NCI-H345 (cell line): ENCODE results near the gene TINCR.
"Not testable (repeated sequence)": the region's sequence is repeated elsewhere in the genome, so short reads cannot be mapped to it uniquely, and the experiment has no call there.

Experiments used
- DNase-seq: peaks from one replicate; lab custom pipeline; 2025; lab: John Stamatoyannopoulos, UW

Gene TINCR

DNA sequence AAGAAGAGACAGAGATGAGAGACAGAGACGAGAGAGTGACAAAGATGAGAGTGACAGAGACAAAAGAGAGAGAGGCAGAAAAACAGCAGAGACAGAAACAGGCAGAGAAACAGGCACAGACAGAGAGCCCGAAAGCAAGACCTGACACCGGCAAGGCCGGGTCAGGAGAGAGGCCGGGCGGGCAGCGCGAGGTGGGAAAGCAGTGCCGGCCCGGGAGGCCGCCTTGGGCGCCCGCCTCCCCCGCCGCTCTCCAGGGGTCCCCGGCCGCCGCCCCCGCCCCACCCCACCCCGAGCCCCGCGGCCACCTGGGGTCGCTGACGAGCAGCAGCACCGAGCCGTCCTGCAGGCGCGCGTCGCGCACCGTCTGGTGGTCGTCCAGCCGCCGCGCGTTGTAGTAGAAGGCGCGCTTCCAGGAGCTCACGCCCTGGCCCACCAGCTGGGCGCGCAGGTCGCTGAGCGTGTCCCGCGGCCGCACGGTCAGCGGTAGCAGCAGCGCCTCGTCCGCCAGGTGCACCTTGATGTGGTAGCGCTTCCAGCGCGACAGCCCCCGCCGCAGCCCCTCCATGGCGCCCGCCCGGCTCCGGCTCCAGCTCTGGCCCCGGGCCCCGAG, at the start of gene TINCR:
Gene TINCR (minus strand): TSS at position 594 of the 610 bp plus-strand sequence.
- DNase-seq = no peak

DNA sequence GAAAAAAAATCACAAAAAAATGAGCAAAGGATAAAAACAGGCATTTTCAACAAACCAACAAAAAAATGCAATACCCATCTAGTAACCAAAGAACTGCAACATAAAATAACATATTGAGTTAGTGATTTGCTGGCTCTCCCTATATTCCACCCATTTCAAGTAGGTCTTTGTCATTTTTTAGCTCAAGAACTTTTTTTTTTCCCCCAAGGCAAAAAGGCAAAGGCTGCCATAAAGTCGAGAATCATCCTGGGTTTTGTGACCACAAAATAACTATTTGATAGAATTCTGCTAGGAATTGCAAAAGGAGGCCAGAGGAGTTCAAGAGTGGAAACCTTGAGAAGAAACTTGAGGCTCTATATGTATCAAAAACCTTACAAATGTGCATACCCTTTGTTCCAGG, 49.3 kb upstream of the TINCR start:
- no peak for DNase-seq

DNA sequence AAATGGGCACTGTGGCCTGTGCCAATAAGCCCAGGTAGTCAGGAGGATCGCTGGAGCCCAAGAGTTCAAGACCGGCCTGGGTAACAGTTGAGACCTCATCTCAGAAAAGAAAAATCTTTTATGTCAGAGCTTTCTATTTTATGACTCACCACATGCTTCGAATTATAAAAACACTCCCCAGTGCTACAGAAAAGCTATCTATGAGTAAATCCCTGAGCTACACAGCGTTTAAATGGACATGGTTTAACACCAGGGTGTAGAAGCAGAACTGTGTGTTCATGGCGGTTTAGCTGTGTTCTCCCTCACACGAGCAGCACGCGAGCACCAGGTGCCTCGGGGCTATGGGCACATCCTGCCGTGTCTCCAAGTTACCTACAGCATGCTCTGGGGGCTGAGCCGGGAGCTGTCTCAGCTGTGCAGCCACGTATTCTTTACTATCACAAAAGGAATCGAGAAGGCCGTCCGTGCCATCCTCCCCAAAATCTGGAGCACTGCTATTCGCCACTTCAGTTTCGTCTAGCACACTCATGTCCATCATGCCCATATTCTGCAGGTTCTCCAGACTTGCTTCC, 48.1 kb upstream of the TINCR start:
- no peak for DNase-seq

- DNase-seq = no peak
These were observed 45.4 kb upstream of the TINCR start for GRCh38 chr19:5612891-5613865.

- DNase-seq = no peak
These were observed 42.2 kb upstream of the TINCR start for GRCh38 chr19:5609881-5610448.

GRCh38 chr19:5608766-5609165, 41.0 kb upstream of the TINCR start:
- DNase-seq = not testable (repeated sequence)

- DNase-seq = no peak
These were observed 40.5 kb upstream of the TINCR start for GRCh38 chr19:5608291-5608690.

DNA sequence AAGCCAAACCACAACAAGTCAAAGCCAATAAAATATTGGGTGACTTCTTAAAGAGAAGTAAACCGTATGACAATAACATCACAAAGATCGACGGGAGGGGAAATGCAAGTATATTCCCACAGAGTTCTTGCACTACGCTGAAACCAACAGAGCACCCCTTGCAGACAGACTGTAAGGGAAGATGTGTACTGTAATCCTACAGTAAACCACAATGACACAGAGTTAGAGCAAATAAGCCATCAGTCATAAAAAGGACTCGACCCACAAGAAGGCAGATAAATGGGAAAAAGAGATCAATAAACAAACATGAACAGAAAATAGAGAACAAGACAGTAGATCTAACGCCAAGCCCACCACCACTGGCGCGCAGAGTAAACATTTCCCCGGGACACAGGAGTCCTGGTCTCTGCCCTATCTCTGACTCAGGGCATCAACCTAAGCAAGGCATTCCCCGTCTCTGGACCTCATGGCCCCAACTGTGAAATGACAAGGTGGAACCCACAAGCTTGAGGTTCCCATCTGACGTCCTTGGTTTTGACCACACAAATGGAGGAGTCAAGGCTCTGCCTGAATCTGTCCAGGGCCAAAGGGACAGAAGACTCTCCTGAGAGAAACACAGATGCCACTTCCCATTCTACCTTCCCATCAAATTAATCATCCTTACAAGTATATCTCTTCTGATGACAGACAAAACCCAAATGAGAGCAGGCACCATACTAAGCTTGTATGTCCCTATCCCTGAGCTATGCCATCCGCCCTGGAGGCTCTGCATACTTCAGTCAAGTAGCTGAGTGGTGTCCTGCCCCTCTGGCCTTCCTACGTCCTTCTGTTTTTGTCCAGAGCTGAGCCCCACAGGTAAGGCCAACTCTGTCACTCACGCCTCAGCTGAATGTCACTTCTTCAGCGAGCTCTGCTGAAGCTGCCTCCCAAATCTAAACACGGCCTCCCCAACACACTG, 39.8 kb upstream of the TINCR start:
- DNase-seq = no peak

DNA sequence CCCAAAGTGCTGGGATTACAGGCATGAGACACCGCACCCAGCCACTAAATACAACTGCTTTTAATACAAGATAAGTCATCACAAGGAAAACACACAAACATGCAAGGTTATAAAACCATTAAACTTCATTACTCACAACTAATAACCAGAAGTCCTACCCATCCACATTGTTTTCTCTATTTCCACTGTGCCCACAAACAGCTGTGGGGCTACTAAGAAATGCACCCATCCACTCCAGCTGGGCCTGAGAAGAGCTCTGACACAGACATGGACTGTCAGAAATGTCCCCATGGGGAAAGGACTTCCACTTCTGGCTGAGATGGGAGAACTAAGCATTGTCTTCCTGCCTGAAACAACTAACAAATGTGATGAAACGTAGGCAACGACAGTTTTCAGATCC, 37.6 kb upstream of the TINCR start:
- DNase-seq = no peak

DNA sequence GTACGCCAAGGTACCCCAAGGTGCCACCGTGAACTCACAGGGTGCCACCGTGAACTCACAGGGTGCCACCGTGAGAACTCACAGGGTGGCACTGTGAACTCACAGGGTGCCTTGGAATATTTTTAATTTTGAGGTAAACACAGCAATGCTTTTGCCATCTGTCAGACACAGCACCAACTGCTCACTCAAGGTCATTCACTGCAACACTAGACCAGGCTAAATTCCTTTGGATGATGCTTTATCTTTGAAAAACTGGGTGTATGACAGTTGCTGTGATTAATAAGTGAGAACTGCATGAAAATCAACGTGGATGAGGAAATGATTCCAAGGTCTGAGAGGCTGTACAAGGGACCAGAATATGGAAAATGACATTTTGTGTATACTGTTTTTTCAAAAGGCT, 35.9 kb upstream of the TINCR start:
- no peak for DNase-seq

DNA sequence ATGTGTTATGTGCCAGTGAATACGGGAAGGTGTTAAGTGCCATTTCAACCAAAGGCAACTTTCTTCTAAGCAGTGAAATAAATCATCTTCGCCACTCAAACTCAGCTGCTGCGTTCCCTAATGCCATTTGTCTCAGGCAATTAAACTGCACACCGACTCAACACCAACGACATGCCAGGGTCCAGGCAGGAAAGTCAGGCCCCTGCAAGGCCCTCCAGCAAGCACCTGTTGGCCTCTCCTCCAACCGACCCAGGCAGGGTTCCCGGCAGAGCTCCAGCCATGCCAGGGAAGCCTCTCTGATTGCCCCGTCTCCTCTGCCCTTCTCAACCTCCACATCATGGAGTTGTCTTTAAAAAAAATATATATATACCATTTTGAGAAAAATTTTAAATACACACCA, 33.0 kb upstream of the TINCR start:
- DNase-seq = no peak

- DNase-seq = no peak
These were observed 28.0 kb upstream of the TINCR start for GRCh38 chr19:5595745-5596144.

DNA sequence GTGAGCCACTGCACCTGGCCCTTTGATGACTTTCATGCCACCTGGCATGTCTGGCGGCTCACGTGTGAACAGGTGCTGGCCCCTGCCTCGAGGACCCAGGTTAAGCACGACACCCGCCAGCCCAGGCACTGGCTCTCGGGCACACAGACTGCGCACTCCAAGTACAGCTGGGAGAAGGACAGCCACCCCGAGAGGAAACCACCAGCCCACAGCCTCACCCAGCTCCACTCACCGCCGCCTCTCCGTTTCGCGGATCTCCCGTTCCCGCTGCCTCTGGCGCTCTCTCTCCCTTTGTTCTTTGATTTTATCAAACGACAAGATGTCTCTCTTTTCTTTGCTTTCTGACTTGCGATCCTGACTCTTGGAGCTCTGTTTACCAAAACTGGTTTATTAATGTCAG, 27.4 kb upstream of the TINCR start:
- no peak for DNase-seq

DNA sequence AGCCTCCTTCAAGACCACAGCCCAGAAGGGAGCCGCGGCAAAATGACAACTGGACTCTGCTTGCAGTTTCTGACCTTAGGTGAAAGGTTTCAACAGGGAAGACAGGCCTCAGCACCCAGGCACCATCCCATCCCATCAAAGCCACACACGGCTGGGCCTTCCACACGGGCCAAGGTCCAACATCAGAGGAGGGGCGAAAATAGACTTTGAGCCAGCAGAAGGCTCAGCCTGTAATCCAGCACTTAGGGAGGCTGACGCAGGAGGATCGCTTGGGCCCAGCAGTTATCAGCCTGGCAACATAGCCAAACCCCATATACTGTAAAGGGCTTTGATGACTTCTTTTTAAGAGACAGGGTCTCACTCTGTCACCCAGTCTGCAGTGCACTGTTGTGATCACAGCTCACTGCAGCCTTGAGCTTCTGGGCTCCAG, 26.8 kb upstream of the TINCR start:
- no peak for DNase-seq

GRCh38 chr19:5593343-5594255, 25.8 kb upstream of the TINCR start:
- no peak for DNase-seq

- no peak for DNase-seq
These were observed 25.0 kb upstream of the TINCR start for GRCh38 chr19:5592531-5593342.

GRCh38 chr19:5591476-5591875, 23.7 kb upstream of the TINCR start:
- no peak for DNase-seq

- DNase-seq = no peak
These were observed 23.1 kb upstream of the TINCR start for GRCh38 chr19:5590865-5591154.

DNA sequence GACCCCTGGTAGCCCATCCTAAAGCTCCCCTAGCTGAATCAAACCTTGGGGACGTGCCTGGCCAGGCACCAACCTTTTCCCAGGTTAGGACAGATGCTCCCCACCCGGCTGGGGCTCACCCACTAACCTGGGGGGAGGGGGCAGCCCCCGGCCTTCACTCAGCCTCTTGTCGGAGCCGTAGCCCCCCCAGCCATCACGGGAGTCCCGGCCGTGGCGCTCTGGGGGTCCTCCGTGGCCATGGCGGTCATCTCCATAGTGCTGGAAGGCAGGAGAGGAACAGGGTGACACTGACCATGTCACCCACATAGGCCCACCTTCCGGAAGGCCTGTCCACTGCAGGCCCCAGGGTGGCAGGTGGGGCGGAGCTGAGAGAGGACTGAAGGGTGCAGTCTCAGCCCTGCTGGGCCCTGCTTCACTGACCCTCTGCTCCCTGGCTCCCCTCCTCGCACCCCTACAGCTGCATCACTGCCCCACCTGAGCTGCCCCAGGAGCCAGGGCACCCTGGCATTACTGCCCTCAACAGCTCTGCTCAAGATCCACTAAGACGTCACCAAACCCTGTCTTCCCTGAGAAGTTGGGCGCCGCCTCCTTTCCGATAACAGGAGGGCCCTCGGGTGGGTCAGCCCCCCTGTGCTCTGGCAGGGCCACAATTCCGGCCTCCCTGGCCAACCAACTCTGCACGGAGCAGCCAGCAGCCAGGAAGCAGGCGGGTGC, 22.6 kb upstream of the TINCR start:
- DNase-seq = no peak
